H1 (cell line): ENCODE measurements around the gene CEND1. TPM values are rescaled to one million over a fixed set of nuclear protein-coding genes. Genes with fewer than 3 reads are reported as not detected.

Source experiments
- ASH2L ChIP-seq: fragments of 200-600, 300-600 bp; sonication (generic); IDR thresholded peaks from one replicate; pipeline ENCODE4 v1.7.1; 2017; ENCODE audit warnings: low read length
- BCL11A ChIP-seq, 2 experiments: IDR thresholded peaks; one replicate each; pipeline ENCODE4 v1.6.1; 2011; ENCODE audit warnings: low read depth in 2 of 2, low read length in 2 of 2, mild to moderate bottlenecking in 2 of 2
- CHD1 ChIP-seq: IDR thresholded peaks from 2 replicates; pipeline ENCODE4 v1.6.1; 2012; ENCODE audit warnings: low read depth, low read length, improper control_type of control experiment
- CHD7 ChIP-seq: fragments of 300-600 bp; sonication (generic); IDR thresholded peaks from 2 replicates; pipeline ENCODE4 v1.7.1; 2012; ENCODE audit warnings: low read length, moderate library complexity, mild to moderate bottlenecking, inconsistent platforms; ENCODE audit not compliant: insufficient replicate concordance
- CREB1 ChIP-seq: IDR thresholded peaks from 2 replicates; pipeline ENCODE4 v1.6.1; 2012; ENCODE audit warnings: inconsistent platforms
- POLR2A ChIP-seq, 2 experiments: IDR thresholded peaks; 1 replicate in 1 of 2; 2 replicates in 1 of 2; pipeline ENCODE4 v1.6.1; 2011; ENCODE audit warnings: low read depth in 2 of 2, low read length in 2 of 2, mild to moderate bottlenecking in 2 of 2; ENCODE audit errors: control extremely low read depth in 1 of 2
- POLR2AphosphoS5 ChIP-seq: IDR thresholded peaks from 2 replicates; pipeline ENCODE4 v1.6.1; 2011; ENCODE audit warnings: low read depth, low read length
- SIN3A ChIP-seq, 2 experiments: IDR thresholded peaks in 1 of 2; conservative IDR thresholded peaks in 1 of 2; 2 replicates each; pipeline ENCODE4 v1.6.1; 2011 to 2012; ENCODE audit warnings: low read length in 2 of 2, improper control_type of control experiment in 1 of 2, low read depth in 1 of 2, mild to moderate bottlenecking in 1 of 2
- SIRT6 ChIP-seq: IDR thresholded peaks from one replicate; pipeline ENCODE4 v1.7.1; 2012; ENCODE audit warnings: low read length, inconsistent platforms
- SP1 ChIP-seq: IDR thresholded peaks from 2 replicates; pipeline ENCODE4 v1.6.1; 2011; ENCODE audit warnings: low read depth, low read length
- polyA plus RNA-seq, 7 experiments: library from polyadenylated mRNA; depleted of rRNA in 3 of 7; stranded (reverse) in 5 of 7; unstranded in 2 of 7; fragments of >200 nt in 5 of 7; fragments of 200-250 nt in 2 of 7; gene quantifications; 1 replicate in 5 of 7; 2 replicates in 1 of 7; 4 replicates in 1 of 7; pipeline versions ENCODE4 v1.2.1 to v1.2.3, GENCODE V29; 2011 to 2013; ENCODE audit warnings: missing spikeins in 2 of 7, mixed read lengths in 2 of 7
- total RNA-seq: library from RNA; stranded (reverse); fragmentation: NEBNext Ultra II Directional; extraction: Animal tissue kit (Norgen Biotek cat#: 25700); gene quantifications from 2 replicates; pipeline ENCODE4 v1.2.1, GENCODE V29; 2021

Gene CEND1
- total and polyA plus RNA-seq, 2 of the 8 experiments (the other 6 are each of a cell fraction or from before 2014, with no cell fraction given) = 0.82 to 5.0 TPM

DNA sequence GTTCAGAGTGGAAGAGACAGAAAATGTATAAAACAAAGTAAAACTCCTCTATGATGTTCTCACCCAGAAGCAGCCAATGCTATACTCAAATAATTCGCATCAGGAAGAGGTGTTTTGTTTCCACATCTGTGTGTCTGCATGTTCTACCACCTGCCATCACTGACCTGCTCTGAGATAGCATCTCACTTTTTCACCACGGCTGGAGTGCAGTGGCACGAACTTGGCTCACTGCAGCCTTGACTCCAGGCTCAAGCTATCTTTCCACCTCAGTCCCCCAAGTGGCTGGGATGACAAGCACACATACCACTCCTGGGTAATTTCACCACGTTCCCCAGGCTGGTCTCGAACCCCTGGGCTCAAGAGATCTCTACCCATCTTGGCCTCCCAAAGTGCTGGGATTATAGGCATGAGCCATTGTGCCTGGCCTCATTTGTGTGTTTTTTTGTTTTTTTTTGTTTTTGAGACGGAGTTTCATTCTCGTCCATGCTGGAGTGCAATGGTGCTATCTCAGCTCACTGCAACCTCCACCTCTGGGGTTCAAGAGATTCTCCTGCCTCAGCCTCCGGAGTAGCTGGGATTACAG lies 28.3 kb downstream of the CEND1 start (continued):
- TF ChIP-seq CHD7 (no peak), BCL11A (IDR thresholded peaks at IDR 0.05; ENCODE audit: low read depth in 2 of 2, low read length in 2 of 2) (no peak), SP1 (no peak), POLR2AphosphoS5 (no peak), CREB1 (no peak), SIRT6 (no peak), SIN3A (conservative IDR thresholded peaks at IDR 0.05 in 1 of 2, IDR thresholded peaks at IDR 0.05 in 1 of 2; ENCODE audit: low read depth in 1 of 2, low read length in 2 of 2) (no peak), ASH2L (no peak), CHD1 (no peak), POLR2A (IDR thresholded peaks at IDR 0.05; ENCODE audit: control extremely low read depth in 1 of 2, low read depth in 2 of 2, low read length in 2 of 2) (no peak; a peak in 1 of 3 replicates)
